ENCODE results near the gene ANKLE1.

GRCh38 chr19:17323964-17324332 is 42.2 kb downstream of the ANKLE1 start:
- TF ChIP-seq POLR2A (IDR thresholded peaks at IDR 0.05) (no peak), CTCF (IDR thresholded peaks at IDR 0.05) (no peak), EP300 (IDR thresholded peaks at IDR 0.05) (no peak)

All from tibial nerve (tissue), 4 donors.